ENCODE data around the gene ABCB6.

DNA sequence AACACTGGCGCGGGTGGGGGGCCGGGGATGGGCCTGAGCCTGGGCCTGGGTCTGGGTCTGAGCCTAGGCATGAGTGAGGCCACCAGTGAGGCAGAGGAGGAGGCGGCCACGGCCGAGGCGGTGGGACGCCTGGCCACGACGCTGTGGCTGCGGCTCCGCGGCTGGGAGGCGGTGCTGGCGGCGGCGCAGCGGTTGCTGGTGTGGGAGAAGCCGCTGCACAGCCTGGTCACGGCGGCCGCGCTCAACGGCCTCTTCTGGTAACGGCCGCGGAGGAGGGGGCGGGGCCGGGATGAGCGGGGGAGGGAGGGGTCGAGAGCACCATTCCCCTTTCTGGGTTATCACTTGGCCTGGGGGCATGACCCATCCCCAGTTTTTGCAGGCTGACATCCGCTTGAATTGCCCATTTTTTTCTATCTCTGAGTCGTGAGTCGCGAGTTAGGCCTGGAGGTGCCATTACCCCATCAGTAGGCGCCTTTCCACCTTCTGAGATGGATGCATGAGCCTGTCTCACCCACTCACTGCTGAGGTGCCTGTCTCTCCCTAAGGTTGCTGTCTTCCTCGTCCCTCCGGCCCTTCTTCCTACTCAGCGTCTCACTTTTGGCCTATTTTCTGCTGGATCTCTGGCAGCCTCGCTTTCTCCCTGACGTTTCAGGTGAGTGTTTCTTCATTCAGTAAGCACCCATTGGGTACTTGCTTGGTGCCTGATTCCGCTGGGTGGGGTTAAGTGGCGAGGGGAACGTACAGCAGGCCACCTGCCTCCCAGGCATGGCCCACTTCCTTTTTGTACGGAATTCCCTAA is 40.2 kb downstream of the ABCB6 start:
- TF ChIP-seq, protein P1, sequence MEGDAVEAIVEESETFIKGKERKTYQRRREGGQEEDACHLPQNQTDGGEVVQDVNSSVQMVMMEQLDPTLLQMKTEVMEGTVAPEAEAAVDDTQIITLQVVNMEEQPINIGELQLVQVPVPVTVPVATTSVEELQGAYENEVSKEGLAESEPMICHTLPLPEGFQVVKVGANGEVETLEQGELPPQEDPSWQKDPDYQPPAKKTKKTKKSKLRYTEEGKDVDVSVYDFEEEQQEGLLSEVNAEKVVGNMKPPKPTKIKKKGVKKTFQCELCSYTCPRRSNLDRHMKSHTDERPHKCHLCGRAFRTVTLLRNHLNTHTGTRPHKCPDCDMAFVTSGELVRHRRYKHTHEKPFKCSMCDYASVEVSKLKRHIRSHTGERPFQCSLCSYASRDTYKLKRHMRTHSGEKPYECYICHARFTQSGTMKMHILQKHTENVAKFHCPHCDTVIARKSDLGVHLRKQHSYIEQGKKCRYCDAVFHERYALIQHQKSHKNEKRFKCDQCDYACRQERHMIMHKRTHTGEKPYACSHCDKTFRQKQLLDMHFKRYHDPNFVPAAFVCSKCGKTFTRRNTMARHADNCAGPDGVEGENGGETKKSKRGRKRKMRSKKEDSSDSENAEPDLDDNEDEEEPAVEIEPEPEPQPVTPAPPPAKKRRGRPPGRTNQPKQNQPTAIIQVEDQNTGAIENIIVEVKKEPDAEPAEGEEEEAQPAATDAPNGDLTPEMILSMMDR (IDR thresholded peaks at IDR 0.05; ENCODE audit: borderline replicate concordance, extremely low read depth, low read length, poor library complexity, severe bottlenecking): no peak
- no peak for TF ChIP-seq EZH2 (IDR thresholded peaks at IDR 0.05; ENCODE audit: borderline replicate concordance, low read depth, low read length, severe bottlenecking)

Measured in DND-41 (cell line).